Osteocyte (in vitro differentiated cells): ENCODE results near the gene NHS. TPM values are rescaled to one million over a fixed set of nuclear protein-coding genes. Genes with fewer than 3 reads are reported as not detected.

ENCODE experiments used
- DNase-seq: peaks from one replicate; pipeline ENCODE4 v3.0.0; 2021; ENCODE audit warnings: mixed read lengths; ENCODE audit not compliant: unreplicated experiment; ENCODE audit errors: extremely low spot score
- H3K27ac Mint-ChIP-seq: one replicate; pipeline ENCODE4 v1.8.0; 2021; ENCODE audit warnings: mild to moderate bottlenecking, mixed read lengths; ENCODE audit not compliant: unreplicated experiment
- H3K27me3 Mint-ChIP-seq: one replicate; pipeline ENCODE4 v1.8.0; 2021; ENCODE audit warnings: mixed read lengths; ENCODE audit not compliant: unreplicated experiment
- H3K36me3 Mint-ChIP-seq: one replicate; pipeline ENCODE4 v1.8.0; 2021; ENCODE audit warnings: mixed read lengths; ENCODE audit not compliant: unreplicated experiment
- H3K4me1 Mint-ChIP-seq: one replicate; pipeline ENCODE4 v1.8.0; 2021; ENCODE audit warnings: mixed read lengths; ENCODE audit not compliant: unreplicated experiment
- H3K4me3 Mint-ChIP-seq: one replicate; pipeline ENCODE4 v1.8.0; 2021; ENCODE audit warnings: mild to moderate bottlenecking, moderate library complexity, mixed read lengths; ENCODE audit not compliant: unreplicated experiment
- H3K9me3 Mint-ChIP-seq: one replicate; pipeline ENCODE4 v1.8.0; 2021; ENCODE audit warnings: mixed read lengths; ENCODE audit not compliant: unreplicated experiment
- CTCF ChIP-seq: fragments of 200-600 bp; sonication (generic); IDR thresholded peaks from 2 replicates; pipeline ENCODE4 v1.5.0; 2021; ENCODE audit warnings: antibody characterized with exemption, mild to moderate bottlenecking, moderate library complexity
- total RNA-seq: library from RNA; stranded (reverse); gene quantifications from 2 replicates; pipeline ENCODE4 v1.2.1, GENCODE V29; 2021

Gene NHS
- total RNA-seq, 1 donor from 2014 or later: 4.3 TPM

GRCh38 chrX:17768997-17769396 lies 394.0 kb downstream of the NHS start:
- Mint-ChIP-seq H3K36me3 (no peaks in the 10 kb centered on the region), H3K9me3 (no peaks in the 10 kb centered on the region), H3K4me3 (no peak overlapping the region), H3K27ac (no peak overlapping the region), H3K27me3 (no peaks in the 10 kb centered on the region), H3K4me1 (no peaks in the 10 kb centered on the region)
- no peak for TF ChIP-seq CTCF
- DNase-seq: no peak

DNA sequence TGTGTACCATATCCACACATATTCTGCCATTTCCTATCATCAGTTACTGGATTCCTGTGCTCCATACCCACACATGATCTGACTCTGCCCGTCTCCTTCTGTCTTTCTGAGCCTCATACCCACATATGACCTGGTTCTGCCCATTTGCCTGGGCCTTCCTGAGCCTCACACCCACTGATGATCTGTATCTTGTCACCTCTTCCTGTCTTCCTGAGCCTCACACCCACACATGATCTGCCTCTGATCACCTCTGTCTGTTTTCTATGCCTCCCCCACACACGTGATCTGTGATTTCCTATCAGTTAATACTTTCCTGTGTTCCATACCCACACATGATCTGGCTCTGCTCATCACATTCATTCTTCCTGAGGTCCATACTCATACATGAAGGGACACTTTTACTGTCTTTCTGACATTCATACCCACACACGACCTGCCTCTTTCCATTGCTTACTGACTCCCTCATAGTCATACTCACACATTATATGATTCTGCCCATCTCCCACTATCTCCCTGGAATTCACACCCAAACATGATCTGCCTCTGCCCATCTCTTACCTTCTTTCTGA lies 394.8 kb downstream of the NHS start:
- Mint-ChIP-seq H3K27ac (no peak overlapping the region), H3K9me3 (no peaks in the 10 kb centered on the region), H3K4me1 (no peaks in the 10 kb centered on the region), H3K27me3 (no peaks in the 10 kb centered on the region), H3K4me3 (no peak overlapping the region), H3K36me3 (no peaks in the 10 kb centered on the region)
- DNase-seq: no peak
- no peak for TF ChIP-seq CTCF

GRCh38 chrX:17773221-17773876 lies 398.3 kb downstream of the NHS start:
- no peak for DNase-seq
- Mint-ChIP-seq H3K36me3 (no peaks in the 10 kb centered on the region), H3K27ac (no peak overlapping the region), H3K4me1 (no peaks in the 10 kb centered on the region), H3K4me3 (no peak overlapping the region), H3K27me3 (no peaks in the 10 kb centered on the region), H3K9me3 (peaks cover 4% of the 10 kb centered on the region)
- no peak for TF ChIP-seq CTCF

GRCh38 chrX:17774053-17774452 lies 399.1 kb downstream of the NHS start:
- Mint-ChIP-seq H3K36me3 (no peaks in the 10 kb centered on the region), H3K27me3 (no peaks in the 10 kb centered on the region), H3K9me3 (peaks cover 4% of the 10 kb centered on the region), H3K4me1 (no peaks in the 10 kb centered on the region), H3K27ac (no peak overlapping the region), H3K4me3 (no peak overlapping the region)
- no peak for DNase-seq
- no peak for TF ChIP-seq CTCF

DNA sequence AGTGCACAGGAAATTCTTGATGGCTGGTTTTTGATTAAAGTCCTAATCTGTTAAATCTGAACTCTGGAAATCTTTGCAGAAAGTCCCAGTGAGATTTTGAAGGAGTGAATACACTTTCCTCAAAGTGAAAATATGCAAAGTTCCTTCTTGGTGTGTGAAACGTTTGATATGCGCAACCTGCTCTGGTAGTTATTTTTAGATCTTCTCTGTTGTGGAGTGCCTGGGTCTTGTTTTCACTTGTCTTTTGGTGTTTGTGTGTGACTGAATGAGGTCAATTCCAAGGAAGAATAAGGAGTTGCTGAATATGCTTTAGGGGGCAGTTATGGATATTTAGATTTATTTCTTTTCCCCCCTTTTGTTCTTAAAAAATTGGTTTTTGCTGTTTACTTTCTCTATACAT lies 404.0 kb downstream of the NHS start:
- no peak overlapping the region for H3K27ac Mint-ChIP-seq
- no peaks in the 10 kb centered on the region for H3K27me3 Mint-ChIP-seq
- H3K9me3 Mint-ChIP-seq: peaks cover 10% of the 10 kb centered on the region
- H3K4me3 Mint-ChIP-seq: no peak overlapping the region
- H3K4me1 Mint-ChIP-seq: no peaks in the 10 kb centered on the region
- no peak for DNase-seq
- TF ChIP-seq CTCF: no peak
- H3K36me3 Mint-ChIP-seq: no peaks in the 10 kb centered on the region
